Body of pancreas (tissue), 4 donors: ENCODE measurements around the gene NCCRP1.

Experiments
- CTCF ChIP-seq, 7 experiments: fragments of 450-650 bp in 4 of 7; fragments of 200-600 bp in 3 of 7; sonication (generic) in 3 of 7; IDR thresholded peaks; one replicate each; pipeline ENCODE4 v1.5.1; 2016 to 2019; ENCODE audit warnings: antibody characterized with exemption in 7 of 7
- POLR2A ChIP-seq, 3 donors: fragments of 450-650 bp; IDR thresholded peaks; one replicate each; pipeline ENCODE4 v1.6.1; 2016; ENCODE audit warnings: antibody characterized with exemption in 3 of 3, mild to moderate bottlenecking in 2 of 3

- TF ChIP-seq CTCF (IDR thresholded peaks at IDR 0.05) = no peak
- TF ChIP-seq POLR2A (IDR thresholded peaks at IDR 0.05) = no peak
Measured at GRCh38 chr19:39157275-39157996, 39.3 kb upstream of the NCCRP1 start.
